ENCODE results near the gene SBNO2. TPM values are rescaled to one million over a fixed set of nuclear protein-coding genes. Genes with fewer than 3 reads are reported as not detected.

SBNO2 gene
- total RNA-seq, 2 donors from 2014 or later = 65.5 to 77.1 TPM

GRCh38 chr19:1063909-1064660 is 110.0 kb downstream of the SBNO2 start:
- H3K9me3 ChIP-seq = no peaks in the 10 kb centered on the region
- H3K4me3 ChIP-seq = no peak overlapping the region
- no peaks in the 10 kb centered on the region for H3K36me3 ChIP-seq
- H3K9ac ChIP-seq (ENCODE audit: low read depth in 2 of 2, low read length in 2 of 2) = no peak overlapping the region
- DNase-seq = peak; percentile 35
- TF ChIP-seq, protein P1, sequence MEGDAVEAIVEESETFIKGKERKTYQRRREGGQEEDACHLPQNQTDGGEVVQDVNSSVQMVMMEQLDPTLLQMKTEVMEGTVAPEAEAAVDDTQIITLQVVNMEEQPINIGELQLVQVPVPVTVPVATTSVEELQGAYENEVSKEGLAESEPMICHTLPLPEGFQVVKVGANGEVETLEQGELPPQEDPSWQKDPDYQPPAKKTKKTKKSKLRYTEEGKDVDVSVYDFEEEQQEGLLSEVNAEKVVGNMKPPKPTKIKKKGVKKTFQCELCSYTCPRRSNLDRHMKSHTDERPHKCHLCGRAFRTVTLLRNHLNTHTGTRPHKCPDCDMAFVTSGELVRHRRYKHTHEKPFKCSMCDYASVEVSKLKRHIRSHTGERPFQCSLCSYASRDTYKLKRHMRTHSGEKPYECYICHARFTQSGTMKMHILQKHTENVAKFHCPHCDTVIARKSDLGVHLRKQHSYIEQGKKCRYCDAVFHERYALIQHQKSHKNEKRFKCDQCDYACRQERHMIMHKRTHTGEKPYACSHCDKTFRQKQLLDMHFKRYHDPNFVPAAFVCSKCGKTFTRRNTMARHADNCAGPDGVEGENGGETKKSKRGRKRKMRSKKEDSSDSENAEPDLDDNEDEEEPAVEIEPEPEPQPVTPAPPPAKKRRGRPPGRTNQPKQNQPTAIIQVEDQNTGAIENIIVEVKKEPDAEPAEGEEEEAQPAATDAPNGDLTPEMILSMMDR (IDR thresholded peaks at IDR 0.05) = no peak
- peaks cover 25% of the 10 kb centered on the region for H3K4me1 ChIP-seq
- H3K27me3 ChIP-seq = peaks cover 13% of the 10 kb centered on the region
- intact Hi-C loops (cut with DNase I) = no loop called here
- H3K27ac ChIP-seq = no peak overlapping the region

DNA sequence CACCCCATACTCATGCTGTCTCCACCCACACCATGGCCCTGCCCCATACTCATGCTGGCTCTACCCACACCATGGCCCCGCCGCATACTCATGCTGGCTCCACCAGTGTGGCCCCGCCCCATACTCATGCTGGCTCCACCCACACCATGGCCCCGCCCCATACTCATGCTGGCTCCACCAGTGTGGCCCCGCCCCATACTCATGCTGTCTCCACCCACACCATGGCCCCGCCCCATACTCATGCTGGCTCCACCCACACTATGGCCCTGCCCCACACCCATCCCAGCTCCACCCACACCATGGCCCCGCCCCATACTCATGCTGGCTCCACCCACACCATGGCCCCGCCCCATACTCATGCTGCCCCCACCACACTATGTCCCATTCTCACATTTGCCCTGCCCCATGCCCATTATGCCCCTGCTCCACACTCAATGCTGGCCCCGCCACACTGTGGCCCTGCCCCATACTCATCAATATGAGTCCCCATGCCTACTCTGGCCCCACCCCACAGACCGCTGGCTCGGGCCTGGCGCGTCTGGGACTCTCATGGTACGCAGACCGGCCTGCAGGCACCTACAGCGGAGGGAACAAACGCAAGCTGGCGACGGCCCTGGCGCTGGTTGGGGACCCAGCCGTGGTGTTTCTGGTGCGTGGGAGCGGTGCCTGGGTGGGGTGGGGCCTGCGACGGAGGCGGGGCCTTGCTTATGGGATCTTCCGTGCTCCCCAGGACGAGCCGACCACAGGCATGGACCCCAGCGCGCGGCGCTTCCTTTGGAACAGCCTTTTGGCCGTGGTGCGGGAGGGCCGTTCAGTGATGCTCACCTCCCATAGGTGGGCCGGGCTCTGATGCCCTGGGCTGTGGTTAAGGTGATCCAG is 110.8 kb downstream of the SBNO2 start:
- no peak overlapping the region for H3K9ac ChIP-seq (ENCODE audit: low read depth in 2 of 2, low read length in 2 of 2)
- no peaks in the 10 kb centered on the region for H3K36me3 ChIP-seq
- no peaks in the 10 kb centered on the region for H3K9me3 ChIP-seq
- H3K27me3 ChIP-seq = peaks cover 13% of the 10 kb centered on the region
- peaks cover 21% of the 10 kb centered on the region for H3K4me1 ChIP-seq
- no peak overlapping the region for H3K4me3 ChIP-seq
- intact Hi-C loops (cut with DNase I) = no loop called here
- TF ChIP-seq, protein P1 (IDR thresholded peaks at IDR 0.05) = no peak
- DNase-seq = peak; percentile 37
- H3K27ac ChIP-seq = no peak overlapping the region

DNA sequence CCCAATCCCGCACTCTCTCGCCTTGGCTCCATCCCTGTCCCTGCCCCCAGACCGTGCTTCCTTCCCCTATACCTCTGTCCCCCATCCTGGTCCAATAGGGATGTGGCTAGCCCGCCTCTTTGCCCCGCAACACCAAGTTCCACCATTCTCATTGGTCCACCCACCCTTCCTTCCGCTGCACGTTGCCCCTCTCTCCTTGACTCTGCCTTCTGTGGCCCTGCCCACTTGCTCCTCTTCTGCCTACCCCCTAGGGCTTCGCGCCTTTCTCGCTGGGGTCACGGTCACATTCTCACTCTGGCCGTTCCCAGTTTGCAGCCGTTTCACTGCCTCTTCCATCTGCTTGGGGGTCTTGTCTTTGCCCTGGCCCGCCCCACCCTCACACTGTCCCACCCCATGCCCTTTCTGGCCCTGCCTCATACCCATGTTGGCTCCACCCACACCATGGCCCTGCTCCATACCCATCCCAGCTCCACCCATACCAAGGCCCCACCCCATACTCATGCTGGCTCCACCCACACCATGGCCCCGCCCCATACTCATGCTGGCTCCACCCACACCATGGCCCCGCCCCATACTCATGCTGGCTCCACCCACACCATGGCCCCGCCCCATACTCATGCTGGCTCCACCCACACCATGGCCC is 111.6 kb downstream of the SBNO2 start:
- H3K4me3 ChIP-seq = no peak overlapping the region
- H3K4me1 ChIP-seq = peaks cover 21% of the 10 kb centered on the region
- no peaks in the 10 kb centered on the region for H3K36me3 ChIP-seq
- peaks cover 13% of the 10 kb centered on the region for H3K27me3 ChIP-seq
- DNase-seq = peak; percentile 22
- TF ChIP-seq, protein P1 (IDR thresholded peaks at IDR 0.05) = no peak
- H3K27ac ChIP-seq = no peak overlapping the region
- no peak overlapping the region for H3K9ac ChIP-seq (ENCODE audit: low read depth in 2 of 2, low read length in 2 of 2)
- no peaks in the 10 kb centered on the region for H3K9me3 ChIP-seq
- intact Hi-C loops (cut with DNase I) = no loop called here

DNA sequence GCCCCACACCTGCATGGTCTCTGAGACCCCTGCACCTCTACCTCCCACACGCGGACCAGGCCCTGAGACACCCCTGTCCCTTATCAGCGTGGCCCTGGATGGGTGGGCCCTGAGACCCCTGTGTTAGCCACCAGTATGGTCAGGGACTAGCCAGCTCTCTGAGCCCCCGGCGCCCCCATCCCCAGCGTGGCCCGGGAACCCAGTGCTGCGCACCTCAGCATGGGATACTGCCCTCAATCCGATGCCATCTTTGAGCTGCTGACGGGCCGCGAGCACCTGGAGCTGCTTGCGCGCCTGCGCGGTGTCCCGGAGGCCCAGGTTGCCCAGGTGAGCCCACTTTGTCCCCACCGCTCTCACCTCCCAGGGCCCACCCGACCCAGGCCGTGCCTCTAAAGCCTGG is 112.1 kb downstream of the SBNO2 start:
- Histone ChIP-seq H3K9me3 (no peaks in the 10 kb centered on the region), H3K36me3 (no peaks in the 10 kb centered on the region), H3K4me3 (no peak overlapping the region), H3K27me3 (peaks cover 8% of the 10 kb centered on the region), H3K4me1 (peaks cover 18% of the 10 kb centered on the region), H3K27ac (no peak overlapping the region), H3K9ac (ENCODE audit: low read depth in 2 of 2, low read length in 2 of 2) (no peak overlapping the region)
- DNase-seq = peak; percentile 18
- intact Hi-C loops (cut with DNase I) = no loop called here
- TF ChIP-seq, protein P1 (IDR thresholded peaks at IDR 0.05) = no peak

GRCh38 chr19:1060689-1061088 is 113.4 kb downstream of the SBNO2 start:
- H3K9me3 ChIP-seq = no peaks in the 10 kb centered on the region

More at GRCh38 chr19:1060689-1061088, 113.4 kb downstream of the SBNO2 start:
- intact Hi-C loops (cut with DNase I) = no loop called here
- H3K9ac ChIP-seq (ENCODE audit: low read depth in 2 of 2, low read length in 2 of 2) = no peak overlapping the region
- H3K27me3 ChIP-seq = no peaks in the 10 kb centered on the region
- no peaks in the 10 kb centered on the region for H3K36me3 ChIP-seq
- DNase-seq = no peak
- no peak overlapping the region for H3K4me3 ChIP-seq
- H3K27ac ChIP-seq = no peak overlapping the region
- H3K4me1 ChIP-seq = peaks cover 8% of the 10 kb centered on the region
- TF ChIP-seq, protein P1 (IDR thresholded peaks at IDR 0.05) = no peak

Measured in colonic mucosa (tissue), 4 donors.